ENCODE results near the gene PRM2. TPM values are rescaled to one million over a fixed set of nuclear protein-coding genes. Genes with fewer than 3 reads are reported as not detected.

Gene PRM2
- total RNA-seq, 1 donor from 2014 or later: not detected

DNA sequence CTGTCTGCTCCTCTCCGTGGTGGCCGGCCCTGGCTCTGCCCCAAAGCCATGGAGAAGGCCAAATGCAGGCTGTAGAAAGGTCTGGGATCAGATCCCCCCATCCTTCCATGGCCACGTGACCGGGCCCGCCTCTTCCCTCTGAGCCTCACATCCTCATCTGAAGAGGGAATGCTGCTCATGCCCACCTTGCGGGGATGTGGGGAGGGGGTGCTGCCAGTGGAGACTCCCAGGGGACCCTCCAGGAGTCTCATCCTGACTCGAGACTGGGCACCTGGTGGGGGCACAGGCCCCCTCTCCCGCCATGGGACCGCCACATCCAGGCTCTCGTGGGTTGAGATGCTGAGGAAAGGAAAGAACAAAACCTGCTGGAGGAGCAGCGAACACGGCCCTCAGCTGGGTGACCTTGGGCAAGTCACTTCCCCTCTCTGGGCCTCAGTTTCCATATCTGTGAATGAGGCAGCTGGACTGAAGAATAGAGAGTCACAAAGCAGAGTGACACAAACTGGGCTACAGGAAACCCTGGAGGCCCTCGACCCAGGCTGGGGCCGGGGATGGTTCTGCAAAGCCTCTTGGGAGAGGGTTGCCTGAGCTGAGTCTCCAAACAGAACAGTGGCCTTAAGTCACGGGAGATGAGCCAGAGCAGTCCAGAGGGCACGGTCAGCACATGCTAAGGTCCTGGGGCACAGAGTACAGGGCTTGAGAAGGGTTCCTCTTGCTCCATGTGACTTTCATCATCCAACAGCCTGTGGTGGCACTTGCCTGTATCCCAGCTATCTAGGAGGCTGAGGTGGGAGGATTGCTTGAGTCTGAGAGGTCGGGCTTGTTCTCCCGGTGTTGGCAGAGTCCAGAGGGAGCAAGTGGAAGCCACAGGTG lies 50.4 kb downstream of the PRM2 start:
- TF ChIP-seq CTCF (IDR thresholded peaks at IDR 0.05; ENCODE audit: unreplicated experiment): no peak
- DNase-seq (ENCODE audit: low spot score in 2 of 2, unreplicated experiment in 2 of 2): no peak
- Mint-ChIP-seq H3K27me3 (ENCODE audit: low read depth) (no peaks in the 10 kb centered on the region), H3K27ac (no peak overlapping the region), H3K36me3 (no peaks in the 10 kb centered on the region), H3K4me1 (no peaks in the 10 kb centered on the region), H3K9me3 (no peaks in the 10 kb centered on the region), H3K4me3 (no peak overlapping the region)

Small RNA genes within 50 kb of the gene (microRNA-seq; reads per million reads assigned to microRNA genes)
- not detected for gene MIR548H2

Other genes with a start within 250 kb of the PRM2 start
- 11.2 to 12.3 TPM (median 11.7 TPM) in 3 replicates for gene SOCS1, start 20.3 kb downstream of the PRM2 start, total RNA-seq
- gene TNP2, start 7.2 kb downstream of the PRM2 start, total RNA-seq: not detected in 3 replicates
- gene PRM3, start 2.9 kb downstream of the PRM2 start, total RNA-seq: not detected in 3 replicates
- not detected in 3 replicates for gene PRM1, start 4.8 kb upstream of the PRM2 start, total RNA-seq
- 18.6 to 22.4 TPM (median 19.1 TPM) in 3 replicates for gene RMI2, start 69.0 kb upstream of the PRM2 start, total RNA-seq

Measured in mesothelial cell of epicardium (in vitro differentiated cells).